Glomerular visceral epithelial cell (primary cell): ENCODE measurements around the gene SYT5.

Experiments used
- DNase-seq: peaks from one replicate; pipeline ENCODE4 v3.0.0-alpha.2; 2016; ENCODE audit errors: extremely low spot score

SYT5 gene

DNA sequence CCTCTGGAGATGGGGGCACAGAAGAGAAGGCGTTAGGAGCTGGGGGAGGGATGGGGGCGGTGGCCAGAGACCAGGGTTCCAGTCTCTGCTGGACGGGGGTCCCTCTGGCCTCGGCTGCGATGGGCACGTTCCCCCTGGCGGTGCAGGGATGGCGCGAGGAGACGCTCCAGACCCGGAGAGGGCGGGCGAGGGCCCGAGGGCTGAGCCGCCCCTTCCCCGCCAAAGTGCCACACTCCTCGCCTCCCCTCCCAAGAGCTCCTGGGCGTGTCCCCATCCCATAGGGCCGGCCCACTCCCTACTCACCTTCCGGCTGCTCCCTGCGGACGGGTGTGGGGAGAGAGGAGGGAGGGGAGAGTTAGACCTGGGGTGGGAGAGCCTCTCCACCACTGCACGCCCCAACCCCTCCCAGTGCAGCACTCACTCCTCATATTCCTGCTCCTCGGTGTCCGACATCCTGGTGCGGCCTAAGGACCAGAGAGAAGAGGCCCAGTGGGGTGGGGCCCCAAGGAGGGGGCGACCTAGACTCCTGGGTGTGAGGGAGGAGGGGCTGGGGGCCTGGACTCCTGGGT is 33.3 kb downstream of the SYT5 start:
- DNase-seq = peak; percentile 42

DNA sequence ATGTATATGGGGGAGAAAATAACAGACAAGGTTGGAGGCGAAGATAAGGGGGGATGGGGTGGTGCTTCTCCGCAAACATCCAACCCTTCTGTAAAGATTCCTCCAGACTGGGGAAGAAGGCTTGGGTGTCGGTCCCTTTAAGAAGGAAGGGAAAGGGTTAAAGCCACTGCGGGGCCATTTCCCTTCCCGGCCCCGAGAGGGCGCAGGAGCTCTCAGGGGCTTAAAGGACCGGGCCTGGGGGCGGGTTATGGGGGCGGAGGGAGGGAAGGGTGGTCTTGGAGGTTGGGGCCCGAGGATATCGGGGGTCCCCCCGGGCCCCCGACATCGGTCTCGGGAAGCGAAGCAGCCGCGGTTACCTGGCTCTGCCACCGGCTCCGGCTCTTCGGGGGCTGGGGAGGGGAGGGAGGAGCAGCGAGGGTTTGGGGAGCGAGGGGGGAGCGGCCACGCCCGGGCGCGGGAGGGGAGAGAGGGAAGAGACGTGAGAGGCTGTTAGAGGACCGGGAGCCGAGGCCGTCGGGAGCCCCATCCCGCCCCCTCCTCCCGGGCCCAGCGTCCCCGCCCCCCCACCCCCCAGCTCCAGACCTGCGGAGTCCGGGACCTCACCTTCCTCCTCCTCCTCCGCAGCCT is 33.9 kb downstream of the SYT5 start:
- peak; percentile 45 for DNase-seq

DNA sequence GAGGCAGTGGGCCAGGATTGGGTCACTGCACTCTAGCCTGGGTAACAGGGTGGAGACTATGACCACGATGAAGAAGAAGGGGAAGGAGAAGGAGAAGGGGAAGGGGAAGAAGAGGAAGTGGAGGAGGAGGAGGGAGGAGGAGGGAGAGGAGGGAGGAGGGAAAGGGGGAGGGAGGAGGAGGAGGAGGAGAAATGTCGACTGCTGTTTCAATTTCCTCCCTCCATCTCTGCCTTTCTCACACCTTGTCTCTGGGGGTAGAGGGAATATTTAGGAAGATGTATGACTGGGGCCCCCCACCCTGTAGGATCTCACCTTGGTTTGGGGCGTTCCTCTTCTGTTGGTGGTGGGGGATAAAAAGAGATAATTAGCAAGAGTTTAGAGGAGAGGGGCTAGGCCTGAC is 34.9 kb downstream of the SYT5 start:
- no peak for DNase-seq

DNA sequence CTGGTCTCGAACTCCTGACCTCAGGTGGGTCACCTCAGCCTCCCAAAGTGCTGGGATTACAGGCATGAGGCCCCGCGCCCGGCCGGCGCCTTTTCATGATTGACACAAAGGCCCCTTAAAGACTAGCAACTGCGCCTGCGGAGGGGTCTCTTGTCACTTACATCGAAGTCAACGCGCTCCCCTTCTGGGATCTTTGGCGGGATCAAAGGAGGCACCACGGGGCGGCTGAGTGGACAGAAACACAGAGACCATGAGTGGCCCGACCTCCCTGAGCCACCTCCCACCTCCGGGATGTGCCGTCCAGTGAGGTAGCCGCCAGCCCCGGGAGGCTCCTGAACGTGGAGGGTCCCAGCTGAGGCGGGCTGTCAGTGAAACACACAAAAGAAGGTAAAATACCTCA is 38.4 kb downstream of the SYT5 start:
- no peak for DNase-seq

DNA sequence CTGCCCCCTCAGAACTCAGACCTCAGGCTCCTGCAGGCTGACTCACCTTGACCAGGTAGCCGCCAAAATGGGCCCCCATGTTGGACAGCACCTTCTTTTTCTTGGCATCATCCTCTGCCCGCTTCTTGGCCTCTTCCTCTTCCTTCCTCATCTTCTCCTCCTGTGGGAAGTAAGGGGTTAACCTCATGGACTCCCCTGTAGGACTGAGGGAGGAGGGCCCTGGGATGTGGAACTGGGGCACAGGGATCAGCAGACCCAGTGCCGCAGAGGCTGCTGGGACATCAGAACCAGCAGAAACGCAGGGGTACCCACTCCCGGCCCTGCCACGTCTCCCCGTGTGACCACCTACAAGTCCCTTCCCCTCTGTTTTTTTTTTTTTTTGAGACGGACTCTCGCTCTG is 42.2 kb downstream of the SYT5 start:
- DNase-seq = no peak

DNA sequence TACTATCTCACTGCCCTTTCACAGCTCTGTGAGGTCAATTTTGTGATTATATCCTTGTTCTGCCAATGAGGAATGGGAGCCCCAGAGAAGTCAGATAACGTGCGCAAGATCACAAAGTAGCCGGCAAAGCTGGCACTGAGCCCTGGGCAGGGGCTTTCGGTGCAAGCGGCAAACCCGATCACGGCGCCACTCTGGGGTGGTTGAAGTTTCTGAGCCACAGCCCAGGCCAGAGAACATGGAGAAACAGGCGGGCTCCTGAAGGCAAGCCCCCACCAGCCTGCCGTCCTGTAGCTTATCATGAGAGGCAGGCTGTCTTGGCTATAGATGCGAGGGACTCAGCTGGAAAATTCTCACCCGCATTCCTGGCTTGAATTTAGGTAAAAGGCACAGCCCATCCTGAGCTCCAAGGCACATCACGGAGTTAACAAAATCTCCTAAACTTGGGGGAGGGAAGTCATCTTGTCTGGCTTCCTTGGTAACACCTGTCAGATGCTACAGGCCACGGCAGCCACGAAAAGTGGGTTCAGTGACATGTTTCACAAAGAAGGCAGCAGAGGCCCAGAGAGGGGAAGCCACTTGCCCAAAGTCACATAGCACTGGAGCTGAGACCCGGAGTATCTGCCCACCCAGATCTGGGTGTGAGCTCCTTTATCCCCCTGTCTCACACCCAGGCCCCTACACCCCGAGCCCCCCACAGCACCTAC is 43.5 kb downstream of the SYT5 start:
- DNase-seq = no peak

DNA sequence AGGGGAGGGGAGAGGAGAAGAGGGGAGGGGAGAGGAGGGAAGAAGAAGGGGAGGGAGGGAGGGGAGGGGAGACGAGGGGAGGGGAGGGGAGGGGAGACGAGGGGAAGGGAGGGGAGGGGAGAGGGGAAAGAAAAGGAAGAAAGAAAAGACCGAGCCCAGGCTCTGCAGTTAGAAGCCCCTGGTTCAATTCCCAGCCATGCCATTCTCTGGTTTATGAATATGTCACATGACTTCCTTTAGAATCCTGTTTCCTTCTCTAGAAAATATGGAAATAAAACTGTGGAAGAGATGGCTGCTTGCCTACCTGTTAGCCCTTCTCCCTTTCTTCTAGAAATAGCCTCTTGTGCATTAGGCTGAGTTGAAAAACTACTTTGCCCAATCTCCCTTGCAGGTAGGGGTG is 45.4 kb downstream of the SYT5 start:
- DNase-seq = no peak

DNA sequence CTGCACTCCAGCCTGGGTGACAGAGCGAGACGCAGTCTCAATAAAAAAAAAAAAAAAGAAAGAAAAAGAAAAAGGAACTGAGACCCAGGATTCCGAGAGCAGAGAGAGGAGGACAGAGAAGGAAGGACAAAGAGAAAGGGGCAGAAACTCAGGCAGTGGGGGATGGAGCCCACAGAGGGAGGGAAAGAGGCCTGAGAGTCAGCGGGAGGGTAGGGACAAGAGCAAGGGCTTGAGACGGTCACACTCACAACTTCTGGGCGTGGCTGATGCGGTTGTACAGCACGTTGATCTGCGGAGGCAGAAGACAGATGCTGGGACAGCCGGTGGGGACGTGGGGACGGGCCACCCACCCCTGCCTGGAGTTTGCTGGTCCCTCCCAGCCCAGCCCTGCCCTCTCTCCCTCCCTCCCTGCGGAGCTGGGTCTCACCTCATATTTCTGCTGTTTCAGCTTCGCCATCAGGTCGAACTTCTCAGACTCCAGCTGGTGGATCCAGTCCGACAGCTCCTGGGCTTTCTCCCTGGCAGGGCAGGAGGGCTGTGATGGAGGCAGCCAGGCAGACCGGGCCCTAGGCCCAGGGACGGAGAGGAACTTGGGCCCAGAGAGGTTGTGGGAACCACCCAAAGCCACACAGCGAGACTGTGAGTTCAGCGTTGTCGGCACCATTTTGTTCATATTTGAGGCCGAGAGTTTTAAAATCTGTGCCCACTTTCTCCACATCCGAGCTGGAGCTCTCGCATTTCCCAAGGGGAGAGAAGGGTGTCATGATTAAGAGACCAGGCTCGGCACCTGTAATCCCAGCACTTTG is 46.2 kb downstream of the SYT5 start:
- no peak for DNase-seq

DNA sequence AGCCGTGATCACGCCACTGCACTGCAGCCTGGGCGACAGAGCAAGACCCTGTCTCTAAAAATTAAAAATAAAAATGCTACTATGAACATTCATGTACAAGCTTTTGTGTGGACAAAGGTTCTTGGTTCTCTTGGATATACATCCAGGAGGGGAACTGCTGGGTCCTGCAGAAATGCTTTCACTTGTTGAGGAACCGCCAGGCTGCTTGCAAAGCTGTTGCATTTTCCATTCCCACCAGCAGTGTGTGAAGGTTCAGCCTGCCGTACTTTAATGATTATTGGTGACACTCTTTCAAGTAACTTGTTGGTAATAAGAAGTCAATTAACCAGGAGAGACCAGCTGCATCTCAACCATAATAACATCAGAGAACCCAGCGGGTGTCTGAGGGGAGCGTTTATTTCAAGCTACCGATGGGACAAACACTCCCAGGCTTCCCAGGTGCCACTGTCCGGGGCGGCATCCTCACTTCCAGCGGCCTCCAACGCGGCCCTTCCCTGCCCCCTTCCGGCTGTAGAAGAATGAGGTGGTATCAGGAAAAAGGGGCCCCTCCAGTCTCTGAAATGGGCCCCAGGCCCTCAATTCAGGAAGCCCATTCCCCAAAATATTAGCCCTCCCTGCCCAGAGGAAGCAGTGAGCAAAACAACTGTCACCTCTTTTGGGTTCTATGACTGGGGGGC is 47.5 kb downstream of the SYT5 start:
- no peak for DNase-seq

DNA sequence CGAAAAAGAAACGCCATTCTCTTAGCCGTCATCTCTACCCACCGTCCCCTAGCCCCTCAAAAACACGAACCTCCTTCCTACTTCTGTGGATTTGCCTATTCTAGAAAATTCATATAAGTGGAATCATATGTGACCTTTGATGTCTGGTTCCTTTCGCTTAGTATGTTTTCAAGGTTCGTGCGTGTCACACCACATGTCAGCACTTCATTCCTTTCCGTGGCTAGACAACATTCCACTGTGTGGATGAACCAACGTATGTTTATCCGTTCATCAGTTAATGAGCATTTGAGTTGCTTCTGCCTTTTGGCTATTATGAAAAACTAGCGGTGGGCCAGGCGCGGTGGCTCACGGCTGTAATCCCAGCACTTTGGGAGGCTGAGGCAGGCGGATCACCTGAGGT is 48.7 kb downstream of the SYT5 start:
- DNase-seq = no peak
